ENCODE results near the gene DCTPP1. TPM values are rescaled to one million over a fixed set of nuclear protein-coding genes. Genes with fewer than 3 reads are reported as not detected.

The DCTPP1 gene
- total and polyA plus RNA-seq, 2 of the 13 experiments (the other 11 are each of a cell fraction or from before 2014, with no cell fraction given): 54.8 to 74.4 TPM

DNA sequence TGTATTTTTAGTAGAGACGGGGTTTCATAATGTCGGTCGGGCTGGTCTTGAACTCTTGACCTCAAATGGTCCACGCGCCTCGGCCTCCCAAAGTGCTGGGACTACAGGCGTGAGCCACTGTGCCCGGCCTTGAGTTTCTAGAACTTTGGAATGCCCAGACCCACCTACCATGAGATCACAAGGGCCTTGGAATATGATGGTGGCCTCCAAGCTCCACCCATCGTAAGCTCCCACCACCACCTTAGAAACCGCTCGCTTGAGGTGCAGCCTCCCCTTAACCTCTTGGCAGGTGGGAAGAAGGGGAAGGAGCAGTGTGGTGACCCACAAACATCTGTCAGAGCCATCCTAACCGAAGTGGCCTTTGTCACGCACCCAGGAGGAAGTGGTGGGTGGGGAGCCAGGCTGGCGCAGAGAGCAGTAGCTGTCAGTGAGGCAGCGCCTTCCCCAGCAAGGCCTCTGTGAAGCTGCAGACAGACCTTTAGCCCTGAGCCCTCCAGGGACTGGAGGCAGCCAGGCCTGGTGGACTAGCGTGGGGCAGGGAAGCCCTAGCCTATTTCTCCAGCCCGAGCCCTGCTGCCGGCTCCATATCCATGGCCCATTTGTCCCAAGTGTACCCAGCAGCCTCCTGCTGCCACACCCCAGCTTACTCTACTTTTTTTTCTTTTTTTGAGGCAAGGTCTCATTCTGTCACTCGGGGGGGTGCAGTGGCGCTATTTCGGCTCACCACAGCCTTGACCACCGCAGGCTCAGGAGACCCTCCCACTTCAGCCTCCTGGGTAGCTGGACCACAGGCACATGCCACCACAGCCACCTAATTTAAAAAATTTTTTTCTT, 28.9 kb upstream of the DCTPP1 start (continued):
- TF ChIP-seq, protein P1, sequence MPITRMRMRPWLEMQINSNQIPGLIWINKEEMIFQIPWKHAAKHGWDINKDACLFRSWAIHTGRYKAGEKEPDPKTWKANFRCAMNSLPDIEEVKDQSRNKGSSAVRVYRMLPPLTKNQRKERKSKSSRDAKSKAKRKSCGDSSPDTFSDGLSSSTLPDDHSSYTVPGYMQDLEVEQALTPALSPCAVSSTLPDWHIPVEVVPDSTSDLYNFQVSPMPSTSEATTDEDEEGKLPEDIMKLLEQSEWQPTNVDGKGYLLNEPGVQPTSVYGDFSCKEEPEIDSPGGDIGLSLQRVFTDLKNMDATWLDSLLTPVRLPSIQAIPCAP (CRISPR knock-in tag; IDR thresholded peaks at IDR 0.05; ENCODE audit: low read depth): no peak
- TF ChIP-seq, protein P2, sequence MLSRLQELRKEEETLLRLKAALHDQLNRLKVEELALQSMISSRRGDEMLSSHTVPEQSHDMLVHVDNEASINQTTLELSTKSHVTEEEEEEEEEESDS (CRISPR knock-in tag; IDR thresholded peaks at IDR 0.05; ENCODE audit: borderline replicate concordance): peak; percentile 60; the same call in 1 of the 2 replicates
- TF ChIP-seq U2AF1 (optimal IDR thresholded peaks at IDR 0.05; ENCODE audit: low read depth, low read length) (no peak), NR3C1 (CRISPR knock-in tag; IDR thresholded peaks at IDR 0.05) (no peak), THYN1 (CRISPR knock-in tag; IDR thresholded peaks at IDR 0.05; ENCODE audit: borderline replicate concordance, low read depth) (peak; percentile 21; the same call in 1 of the 2 replicates), ZNF274 (CRISPR knock-in tag; IDR thresholded peaks at IDR 0.05) (peak; percentile 95; the same call in 1 of the 2 replicates), ADNP (CRISPR knock-in tag; IDR thresholded peaks at IDR 0.05) (no peak; the same call in 1 of the 2 replicates), SALL2 (CRISPR knock-in tag; IDR thresholded peaks at IDR 0.05) (no peak), ATAD3A (CRISPR knock-in tag; IDR thresholded peaks at IDR 0.05) (no peak), ZNF343 (CRISPR knock-in tag; IDR thresholded peaks at IDR 0.05) (peak; percentile 92), NFKB2 (CRISPR knock-in tag; IDR thresholded peaks at IDR 0.05; ENCODE audit: borderline replicate concordance) (peak; percentile 83; the same call in 1 of the 2 replicates), ZNF776 (CRISPR knock-in tag; IDR thresholded peaks at IDR 0.05) (peak; percentile 91; the same call in 1 of the 2 replicates), ATF7 (IDR thresholded peaks at IDR 0.05) (no peak), ATF7 (CRISPR knock-in tag; IDR thresholded peaks at IDR 0.05) (no peak), REL (CRISPR knock-in tag; conservative IDR thresholded peaks at IDR 0.05) (no peak), ZNF878 (CRISPR knock-in tag; IDR thresholded peaks at IDR 0.05) (no peak), HOXA3 (CRISPR knock-in tag; IDR thresholded peaks at IDR 0.05) (peak; percentile 71), ZSCAN22 (CRISPR knock-in tag; IDR thresholded peaks at IDR 0.05) (no peak), DNMT3B (CRISPR knock-in tag; conservative IDR thresholded peaks at IDR 0.05) (no peak), ZNF83 (CRISPR knock-in tag; IDR thresholded peaks at IDR 0.05; ENCODE audit: borderline replicate concordance) (no peak; the same call in 1 of the 2 replicates)
- TF ChIP-seq, protein P3, sequence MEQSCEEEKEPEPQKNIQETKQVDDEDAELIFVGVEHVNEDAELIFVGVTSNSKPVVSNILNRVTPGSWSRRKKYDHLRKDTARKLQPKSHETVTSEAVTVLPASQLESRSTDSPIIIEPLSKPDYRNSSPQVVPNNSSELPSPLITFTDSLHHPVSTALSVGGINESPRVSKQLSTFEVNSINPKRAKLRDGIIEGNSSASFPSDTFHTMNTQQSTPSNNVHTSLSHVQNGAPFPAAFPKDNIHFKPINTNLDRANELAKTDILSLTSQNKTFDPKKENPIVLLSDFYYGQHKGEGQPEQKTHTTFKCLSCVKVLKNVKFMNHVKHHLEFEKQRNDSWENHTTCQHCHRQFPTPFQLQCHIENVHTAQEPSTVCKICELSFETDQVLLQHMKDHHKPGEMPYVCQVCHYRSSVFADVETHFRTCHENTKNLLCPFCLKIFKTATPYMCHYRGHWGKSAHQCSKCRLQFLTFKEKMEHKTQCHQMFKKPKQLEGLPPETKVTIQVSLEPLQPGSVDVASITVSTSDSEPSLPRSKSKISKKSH (CRISPR knock-in tag; IDR thresholded peaks at IDR 0.05; ENCODE audit: borderline replicate concordance): peak; percentile 77; the same call in 1 of the 2 replicates
- TF ChIP-seq, protein P4, sequence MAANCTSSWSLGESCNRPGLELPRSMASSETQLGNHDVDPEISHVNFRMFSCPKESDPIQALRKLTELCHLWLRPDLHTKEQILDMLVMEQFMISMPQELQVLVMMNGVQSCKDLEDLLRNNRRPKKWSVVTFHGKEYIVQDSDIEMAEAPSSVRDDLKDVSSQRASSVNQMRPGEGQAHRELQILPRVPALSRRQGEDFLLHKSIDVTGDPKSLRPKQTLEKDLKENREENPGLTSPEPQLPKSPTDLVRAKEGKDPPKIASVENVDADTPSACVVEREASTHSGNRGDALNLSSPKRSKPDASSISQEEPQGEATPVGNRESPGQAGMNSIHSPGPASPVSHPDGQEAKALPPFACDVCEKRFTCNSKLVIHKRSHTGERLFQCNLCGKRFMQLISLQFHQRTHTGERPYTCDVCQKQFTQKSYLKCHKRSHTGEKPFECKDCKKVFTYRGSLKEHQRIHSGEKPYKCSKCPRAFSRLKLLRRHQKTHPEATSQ (CRISPR knock-in tag; IDR thresholded peaks at IDR 0.05; ENCODE audit: borderline replicate concordance): no peak
- TF ChIP-seq, protein P5, sequence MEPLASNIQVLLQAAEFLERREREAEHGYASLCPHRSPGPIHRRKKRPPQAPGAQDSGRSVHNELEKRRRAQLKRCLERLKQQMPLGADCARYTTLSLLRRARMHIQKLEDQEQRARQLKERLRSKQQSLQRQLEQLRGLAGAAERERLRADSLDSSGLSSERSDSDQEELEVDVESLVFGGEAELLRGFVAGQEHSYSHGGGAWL (CRISPR knock-in tag; IDR thresholded peaks at IDR 0.05): peak; percentile 74; the same call in 1 of the 2 replicates
- TF ChIP-seq, protein P6, sequence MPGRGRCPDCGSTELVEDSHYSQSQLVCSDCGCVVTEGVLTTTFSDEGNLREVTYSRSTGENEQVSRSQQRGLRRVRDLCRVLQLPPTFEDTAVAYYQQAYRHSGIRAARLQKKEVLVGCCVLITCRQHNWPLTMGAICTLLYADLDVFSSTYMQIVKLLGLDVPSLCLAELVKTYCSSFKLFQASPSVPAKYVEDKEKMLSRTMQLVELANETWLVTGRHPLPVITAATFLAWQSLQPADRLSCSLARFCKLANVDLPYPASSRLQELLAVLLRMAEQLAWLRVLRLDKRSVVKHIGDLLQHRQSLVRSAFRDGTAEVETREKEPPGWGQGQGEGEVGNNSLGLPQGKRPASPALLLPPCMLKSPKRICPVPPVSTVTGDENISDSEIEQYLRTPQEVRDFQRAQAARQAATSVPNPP (CRISPR knock-in tag; IDR thresholded peaks at IDR 0.05): 0 out of 2 replicates have a peak, but pooled peaks have one; percentile 69

Measured in HepG2 (cell line).